Measurements from ENCODE around the gene UBE4B.

Gene UBE4B

GRCh38 chr1:10117132-10117531 lies 84.4 kb downstream of the UBE4B start:
- DNase-seq (ENCODE audit: low read depth) = no peak

GRCh38 chr1:10117865-10118264 lies 85.1 kb downstream of the UBE4B start:
- no peak for DNase-seq (ENCODE audit: low read depth)

- DNase-seq (ENCODE audit: low read depth) = no peak
Measured at GRCh38 chr1:10121688-10122087, 88.9 kb downstream of the UBE4B start.

- no peak for DNase-seq (ENCODE audit: low read depth)
Measured at GRCh38 chr1:10122926-10123325, 90.2 kb downstream of the UBE4B start.

GRCh38 chr1:10128101-10128765 lies 95.5 kb downstream of the UBE4B start:
- DNase-seq (ENCODE audit: low read depth) = no peak

- no peak for DNase-seq (ENCODE audit: low read depth)
Measured at GRCh38 chr1:10132316-10132715, 99.6 kb downstream of the UBE4B start.

GRCh38 chr1:10132852-10133251 lies 100.1 kb downstream of the UBE4B start:
- no peak for DNase-seq (ENCODE audit: low read depth)

GRCh38 chr1:10140981-10141380 lies 108.2 kb downstream of the UBE4B start:
- no peak for DNase-seq (ENCODE audit: low read depth)

GRCh38 chr1:10143961-10144485 lies 111.3 kb downstream of the UBE4B start:
- no peak for DNase-seq (ENCODE audit: low read depth)

GRCh38 chr1:10146391-10146790 lies 113.6 kb downstream of the UBE4B start:
- DNase-seq (ENCODE audit: low read depth) = no peak

- no peak for DNase-seq (ENCODE audit: low read depth)
Measured at GRCh38 chr1:10149231-10149630, 116.5 kb downstream of the UBE4B start.

- no peak for DNase-seq (ENCODE audit: low read depth)
Measured at GRCh38 chr1:10152709-10153284, 120.0 kb downstream of the UBE4B start.

GRCh38 chr1:10155087-10155712 lies 122.4 kb downstream of the UBE4B start:
- no peak for DNase-seq (ENCODE audit: low read depth)

GRCh38 chr1:10160173-10160572 lies 127.4 kb downstream of the UBE4B start:
- DNase-seq (ENCODE audit: low read depth) = no peak

- no peak for DNase-seq (ENCODE audit: low read depth)
Measured at GRCh38 chr1:10160907-10161490, 128.2 kb downstream of the UBE4B start.

- no peak for DNase-seq (ENCODE audit: low read depth)
Measured at GRCh38 chr1:10161541-10162290, 129.0 kb downstream of the UBE4B start.

- DNase-seq (ENCODE audit: low read depth) = no peak
Measured at GRCh38 chr1:10168912-10169514, 136.3 kb downstream of the UBE4B start.

GRCh38 chr1:10170239-10170574 lies 137.4 kb downstream of the UBE4B start:
- no peak for DNase-seq (ENCODE audit: low read depth)

- no peak for DNase-seq (ENCODE audit: low read depth)
Measured at GRCh38 chr1:10171105-10171767, 138.5 kb downstream of the UBE4B start.

GRCh38 chr1:10171995-10172669 lies 139.4 kb downstream of the UBE4B start:
- no peak for DNase-seq (ENCODE audit: low read depth)

GRCh38 chr1:10173582-10173981 lies 140.8 kb downstream of the UBE4B start:
- DNase-seq (ENCODE audit: low read depth) = no peak

All from HS-5 (cell line).